NCI-H1105 treated with DMSO at 0.1 percent for 48 hours (cell line): ENCODE data around the gene ITPRIP.

Experiments
- DNase-seq: peaks from one replicate; lab custom pipeline; 2025; lab: John Stamatoyannopoulos, UW

The ITPRIP gene

GRCh38 chr10:104325436-104326435, 12.5 kb downstream of the ITPRIP start:
- no peak for DNase-seq

GRCh38 chr10:104324931-104325330, 13.3 kb downstream of the ITPRIP start:
- DNase-seq = no peak

- DNase-seq = no peak
Observed at GRCh38 chr10:104324221-104324686, 14.0 kb downstream of the ITPRIP start.

GRCh38 chr10:104323760-104324201, 14.5 kb downstream of the ITPRIP start:
- no peak for DNase-seq

GRCh38 chr10:104323085-104323484, 15.2 kb downstream of the ITPRIP start:
- no peak for DNase-seq

- no peak for DNase-seq
Observed at GRCh38 chr10:104322416-104322782, 15.9 kb downstream of the ITPRIP start.

- no peak for DNase-seq
Observed at GRCh38 chr10:104321725-104322415, 16.4 kb downstream of the ITPRIP start.

- DNase-seq = no peak
Observed at GRCh38 chr10:104321226-104321625, 17.0 kb downstream of the ITPRIP start.

GRCh38 chr10:104318810-104319741, 19.2 kb downstream of the ITPRIP start:
- DNase-seq = no peak

- DNase-seq = no peak
Observed at GRCh38 chr10:104318326-104318725, 19.9 kb downstream of the ITPRIP start.

GRCh38 chr10:104317726-104318299, 20.5 kb downstream of the ITPRIP start:
- no peak for DNase-seq

GRCh38 chr10:104317269-104317710, 21.0 kb downstream of the ITPRIP start:
- no peak for DNase-seq

GRCh38 chr10:104316321-104317099, 21.8 kb downstream of the ITPRIP start:
- no peak for DNase-seq

- no peak for DNase-seq
Observed at GRCh38 chr10:104315486-104315921, 22.8 kb downstream of the ITPRIP start.

GRCh38 chr10:104314591-104315485, 23.4 kb downstream of the ITPRIP start:
- DNase-seq = no peak

- DNase-seq = no peak
Observed at GRCh38 chr10:104311184-104311720, 27.0 kb downstream of the ITPRIP start.

GRCh38 chr10:104309980-104310978, 28.0 kb downstream of the ITPRIP start:
- no peak for DNase-seq

GRCh38 chr10:104308439-104308903, 29.8 kb downstream of the ITPRIP start:
- DNase-seq = no peak
